Ascending aorta (tissue), 2 donors: Measurements from ENCODE around the gene MFNG. TPM values are rescaled to one million over a fixed set of nuclear protein-coding genes. Genes with fewer than 3 reads are reported as not detected.
"Not testable (repeated sequence)": the region's sequence is repeated elsewhere in the genome, so short reads cannot be mapped to it uniquely, and the experiment has no call there.

ENCODE experiments used
- DNase-seq, 2 donors: peaks; one replicate each; pipeline ENCODE4 v3.0.0-alpha.2; 2019; ENCODE audit warnings: low spot score in 2 of 2
- H3K27ac ChIP-seq, 2 donors: fragments of 200-600 bp; sonication (generic); one replicate each; pipeline ENCODE4 v1.5.1; 2016 to 2017; ENCODE audit warnings: mild to moderate bottlenecking in 1 of 2
- H3K27me3 ChIP-seq: fragments of 200-600 bp; sonication (generic); one replicate; pipeline ENCODE4 v1.5.1; 2017
- H3K36me3 ChIP-seq, 2 donors: fragments of 200-600 bp; sonication (generic); one replicate each; pipeline ENCODE4 v1.5.1; 2016
- H3K4me1 ChIP-seq, 2 donors: fragments of 200-600 bp; sonication (generic); one replicate each; pipeline ENCODE4 v1.5.1; 2016 to 2017; ENCODE audit warnings: mild to moderate bottlenecking in 1 of 2
- H3K4me3 ChIP-seq, 2 donors: fragments of 200-600 bp; sonication (generic); one replicate each; pipeline ENCODE4 v1.5.1; 2016 to 2017; ENCODE audit warnings: mild to moderate bottlenecking in 1 of 2
- H3K9me3 ChIP-seq, 2 donors: fragments of 200-600 bp; sonication (generic); one replicate each; pipeline ENCODE4 v1.5.1; 2016
- intact Hi-C: fragments of 100-400 bp; cut with DNase I; formaldehyde crosslinking; loops from one replicate; pipeline ENCODE4 v1.15.1; 2023
- total RNA-seq: library from RNA; depleted of rRNA; stranded (reverse); fragments of >200 nt; gene quantifications from one replicate; pipeline ENCODE4 v1.1.0, GENCODE V29; 2016
- TF ChIP-seq, protein P1 (sequence below), 3 experiments: fragments of 200-600 bp in 2 of 3; fragments of 450-650 bp in 1 of 3; sonication (generic) in 2 of 3; IDR thresholded peaks; one replicate each; pipeline ENCODE4 v1.5.1; 2016 to 2019; ENCODE audit warnings: antibody characterized with exemption in 3 of 3, mild to moderate bottlenecking in 1 of 3, moderate library complexity in 1 of 3

MFNG gene
- total RNA-seq, 1 donor from 2014 or later: 101 TPM

- TF ChIP-seq, protein P1, sequence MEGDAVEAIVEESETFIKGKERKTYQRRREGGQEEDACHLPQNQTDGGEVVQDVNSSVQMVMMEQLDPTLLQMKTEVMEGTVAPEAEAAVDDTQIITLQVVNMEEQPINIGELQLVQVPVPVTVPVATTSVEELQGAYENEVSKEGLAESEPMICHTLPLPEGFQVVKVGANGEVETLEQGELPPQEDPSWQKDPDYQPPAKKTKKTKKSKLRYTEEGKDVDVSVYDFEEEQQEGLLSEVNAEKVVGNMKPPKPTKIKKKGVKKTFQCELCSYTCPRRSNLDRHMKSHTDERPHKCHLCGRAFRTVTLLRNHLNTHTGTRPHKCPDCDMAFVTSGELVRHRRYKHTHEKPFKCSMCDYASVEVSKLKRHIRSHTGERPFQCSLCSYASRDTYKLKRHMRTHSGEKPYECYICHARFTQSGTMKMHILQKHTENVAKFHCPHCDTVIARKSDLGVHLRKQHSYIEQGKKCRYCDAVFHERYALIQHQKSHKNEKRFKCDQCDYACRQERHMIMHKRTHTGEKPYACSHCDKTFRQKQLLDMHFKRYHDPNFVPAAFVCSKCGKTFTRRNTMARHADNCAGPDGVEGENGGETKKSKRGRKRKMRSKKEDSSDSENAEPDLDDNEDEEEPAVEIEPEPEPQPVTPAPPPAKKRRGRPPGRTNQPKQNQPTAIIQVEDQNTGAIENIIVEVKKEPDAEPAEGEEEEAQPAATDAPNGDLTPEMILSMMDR (IDR thresholded peaks at IDR 0.05): no peak
- no peak for DNase-seq
- no peaks in the 10 kb centered on the region for H3K9me3 ChIP-seq
- no peak overlapping the region for H3K27ac ChIP-seq
- intact Hi-C loops: no loop called here
- H3K27me3 ChIP-seq: no peaks in the 10 kb centered on the region
- no peaks in the 10 kb centered on the region for H3K4me1 ChIP-seq
- H3K4me3 ChIP-seq: no peak overlapping the region
- H3K36me3 ChIP-seq: no peaks in the 10 kb centered on the region
These were observed 16.6 kb downstream of the MFNG start for GRCh38 chr22:37469416-37470086.

GRCh38 chr22:37468201-37468695 lies 17.9 kb downstream of the MFNG start:
- H3K4me1 ChIP-seq, H3K4me3 ChIP-seq, H3K36me3 ChIP-seq, intact Hi-C loops, H3K9me3 ChIP-seq, DNase-seq, H3K27me3 ChIP-seq, H3K27ac ChIP-seq: not testable (repeated sequence)

DNA sequence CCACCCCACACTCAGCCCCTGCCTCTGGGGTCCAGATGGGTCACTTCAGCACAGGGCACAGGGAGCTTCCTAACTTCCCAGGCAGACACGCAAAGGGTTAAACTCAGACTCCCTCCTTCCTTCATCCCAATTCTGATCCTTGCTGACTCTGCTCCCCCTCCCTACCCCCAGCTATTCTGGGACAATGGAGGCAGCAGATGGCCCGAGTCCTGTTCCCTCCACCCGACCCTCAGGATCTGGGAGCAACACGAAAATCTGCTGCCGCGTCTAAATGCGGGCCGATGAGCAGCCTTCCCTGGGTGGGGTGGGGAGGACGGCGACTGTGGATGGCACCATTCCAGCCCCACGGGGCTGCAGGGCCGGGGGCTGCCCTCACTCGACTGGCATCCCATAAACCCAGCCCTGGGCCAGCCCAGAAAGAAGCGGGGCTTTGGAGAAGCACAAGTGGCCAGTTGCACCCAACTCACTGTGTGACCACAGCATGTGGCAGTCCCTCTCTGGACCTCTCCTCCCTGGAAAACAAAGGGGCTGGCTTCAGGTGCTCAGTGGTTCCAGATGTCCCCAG lies 18.7 kb downstream of the MFNG start:
- no peak for DNase-seq
- H3K4me3 ChIP-seq: no peak overlapping the region
- no peak overlapping the region for H3K27ac ChIP-seq
- no peaks in the 10 kb centered on the region for H3K36me3 ChIP-seq
- TF ChIP-seq, protein P1 (IDR thresholded peaks at IDR 0.05): no peak
- H3K9me3 ChIP-seq: no peaks in the 10 kb centered on the region
- H3K4me1 ChIP-seq: no peaks in the 10 kb centered on the region
- intact Hi-C loops: no loop called here
- no peaks in the 10 kb centered on the region for H3K27me3 ChIP-seq

DNA sequence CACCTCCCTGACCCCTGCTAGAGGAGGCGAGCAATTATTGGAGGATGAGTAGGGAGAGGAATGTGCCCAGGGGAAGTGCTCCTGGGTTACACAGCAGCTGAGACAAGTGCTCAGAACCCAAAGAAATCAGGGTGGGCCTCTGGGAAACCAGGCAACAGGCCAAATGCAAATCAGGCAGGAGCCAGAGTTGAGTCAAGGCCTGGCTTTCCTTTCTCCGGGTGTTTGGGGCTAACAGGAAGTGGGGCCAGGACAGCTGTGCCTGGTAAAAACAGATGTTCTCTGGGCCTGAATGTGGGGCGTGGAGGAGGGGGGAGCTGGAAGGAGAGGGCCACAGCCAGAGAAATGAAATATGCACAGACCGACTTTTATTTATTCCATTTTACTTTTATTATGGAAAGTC lies 22.0 kb downstream of the MFNG start:
- Histone ChIP-seq H3K4me3 (no peak overlapping the region), H3K27me3 (no peaks in the 10 kb centered on the region), H3K27ac (no peak overlapping the region), H3K4me1 (no peaks in the 10 kb centered on the region), H3K9me3 (no peaks in the 10 kb centered on the region), H3K36me3 (no peaks in the 10 kb centered on the region)
- TF ChIP-seq, protein P1 (IDR thresholded peaks at IDR 0.05): no peak
- intact Hi-C loops: no loop called here
- DNase-seq: no peak

GRCh38 chr22:37462983-37463382 lies 23.2 kb downstream of the MFNG start:
- Histone ChIP-seq H3K36me3 (no peaks in the 10 kb centered on the region), H3K27me3 (no peaks in the 10 kb centered on the region), H3K4me1 (no peaks in the 10 kb centered on the region), H3K9me3 (no peaks in the 10 kb centered on the region), H3K27ac (no peak overlapping the region), H3K4me3 (no peak overlapping the region)
- TF ChIP-seq, protein P1 (IDR thresholded peaks at IDR 0.05): no peak
- intact Hi-C loops: no loop called here
- no peak for DNase-seq

DNA sequence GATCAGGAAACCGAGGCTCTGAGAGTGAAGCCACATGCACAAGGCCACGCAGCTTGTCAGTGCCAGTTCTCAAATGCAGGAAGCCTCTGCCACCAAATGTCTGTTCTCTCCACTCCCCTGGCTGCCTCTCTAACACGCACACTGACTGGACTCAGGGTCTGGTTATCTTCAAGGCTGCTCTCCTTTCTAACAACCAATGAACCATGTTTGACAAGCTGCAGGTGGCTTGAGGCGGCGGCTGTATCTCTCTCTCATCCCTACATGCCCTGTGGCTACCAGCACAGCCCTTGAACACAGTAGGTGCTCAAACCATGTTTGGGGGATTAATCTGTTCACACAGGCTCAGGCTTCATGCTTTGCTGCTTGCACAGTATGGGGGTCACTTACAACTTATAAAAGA lies 23.7 kb downstream of the MFNG start:
- intact Hi-C loops: no loop called here
- Histone ChIP-seq H3K27me3 (no peaks in the 10 kb centered on the region), H3K36me3 (no peaks in the 10 kb centered on the region), H3K9me3 (no peaks in the 10 kb centered on the region), H3K4me3 (no peak overlapping the region), H3K4me1 (no peaks in the 10 kb centered on the region), H3K27ac (no peak overlapping the region)
- TF ChIP-seq, protein P1 (IDR thresholded peaks at IDR 0.05): no peak
- no peak for DNase-seq
